Heart left ventricle (tissue), 16 donors: ENCODE data around the gene ZNF441. TPM values are rescaled to one million over a fixed set of nuclear protein-coding genes. Genes with fewer than 3 reads are reported as not detected.

Experiments
- ATAC-seq, 4 donors: fragments of 200-7000 bp; cut with Tn5 transposase; one replicate each; pipeline ENCODE4 v1.9.1; 2020 to 2022; ENCODE audit warnings: moderate library complexity in 4 of 4, mild to moderate bottlenecking in 3 of 4, moderate number of reproducible peaks in 1 of 4
- DNase-seq, 5 donors: peaks; one replicate each; pipeline ENCODE4 v3.0.0-alpha.2; 2020
- H3K27ac ChIP-seq, 12 donors: fragments of 200-600 bp; sonication (generic) in 4 of 12; one replicate each; pipeline versions ENCODE4 v1.5.0 to v1.8.0; 2016 to 2022; ENCODE audit warnings: mild to moderate bottlenecking in 2 of 12
- H3K27me3 ChIP-seq, 9 donors: fragments of 200-600 bp; sonication (generic) in 2 of 9; one replicate each; pipeline versions ENCODE4 v1.5.1 to v1.8.0; 2016 to 2022; ENCODE audit warnings: mild to moderate bottlenecking in 3 of 9
- H3K36me3 ChIP-seq, 9 donors: fragments of 200-600 bp; sonication (generic) in 2 of 9; one replicate each; pipeline versions ENCODE4 v1.5.0 to v1.8.0; 2018 to 2022; ENCODE audit warnings: mild to moderate bottlenecking in 2 of 9
- H3K4me1 ChIP-seq, 12 donors: fragments of 200-600 bp; sonication (generic) in 4 of 12; one replicate each; pipeline versions ENCODE4 v1.5.0 to v1.8.0; 2016 to 2022; ENCODE audit warnings: mild to moderate bottlenecking in 3 of 12
- H3K4me3 ChIP-seq, 12 donors: fragments of 200-600 bp; sonication (generic) in 4 of 12; one replicate each; pipeline versions ENCODE4 v1.5.0 to v1.8.0; 2017 to 2022; ENCODE audit warnings: mild to moderate bottlenecking in 9 of 12, moderate library complexity in 4 of 12
- H3K9me3 ChIP-seq, 12 donors: fragments of 200-600 bp; sonication (generic) in 4 of 12; one replicate each; pipeline versions ENCODE4 v1.5.0 to v1.8.0; 2016 to 2022; ENCODE audit warnings: mild to moderate bottlenecking in 1 of 12
- POLR2A ChIP-seq, 2 donors: fragments of 450-650 bp; IDR thresholded peaks; one replicate each; pipeline ENCODE4 v1.6.1; 2017; ENCODE audit warnings: antibody characterized with exemption in 2 of 2, mild to moderate bottlenecking in 2 of 2, moderate library complexity in 2 of 2
- WGBS, 4 donors: extraction: QIAGEN DNeasy Blood & Tissue Kit in 2 of 4; methylation state at CpG; one replicate each; pipeline versions ENCODE4 v1.1.5 to v1.1.7; 2013 to 2018; 5-methylcytosine and 5-hydroxymethylcytosine counted together
- intact Hi-C, 10 donors: fragments of 100-400 bp; cut with DNase I; formaldehyde crosslinking; loops; one replicate each; pipeline versions ENCODE4 v1.11.1 to v1.14.2; 2022
- long read RNA-seq, 3 donors: library from polyadenylated mRNA; unstranded; transcript quantifications; one replicate each; pipeline ENCODE4 v2.0.0, GENCODE V29; 2020 to 2021
- polyA plus RNA-seq, 2 donors: library from polyadenylated mRNA; stranded (reverse); fragments of 200-250 nt; gene quantifications; one replicate each; pipeline ENCODE4 v1.2.3, GENCODE V29; 2013
- total RNA-seq, 9 donors: library from RNA; depleted of rRNA in 2 of 9; stranded (reverse); fragments of >200 nt in 2 of 9; fragmentation: NEBNext Ultra II Directional in 3 of 9; extraction: Animal tissue kit (Norgen Biotek cat#: 25700) in 3 of 9; gene quantifications; one replicate each; pipeline versions ENCODE4 v1.1.0 to v1.2.4, GENCODE V29; 2016 to 2023
- TF ChIP-seq, protein P1 (sequence below), 12 donors: fragments of 200-600 bp; sonication (generic) in 4 of 12; IDR thresholded peaks; one replicate each; pipeline versions ENCODE4 v1.5.0 to v1.8.0; 2018 to 2022; ENCODE audit warnings: antibody characterized with exemption in 12 of 12, mild to moderate bottlenecking in 5 of 12
- donor health status: ischemic (EF 13 %, LVEDD 7.1; RV severe dilation, severe dysfunction).
- donor health status: healthy with polysubstance abuse.
- donor health status: DM: no; HTN: yes; CAD: no.
- donor health status: DM: no; HTN: no; CAD: no.
- donor health status: ischemic (EF 25% LVEDD 6.9; RV normal size, moderate dysfunction).
- donor health status: ischemic (EF 25% LVEDD 5.7; RV mildly dilated, moderate dysfunction).
- donor health status: healthy.
- donor health status: DM: yes; HTN: yes; CAD: no.
- donor health status: ischemic (EF 35%, LVEDD 5.7; RV mildly dilated, moderate dysfunction).
- donor health status: nonischemic (EF 11% LVEDD 7.7; RV severe dilation, severe dysfunction).
- donor health status: DM: yes; HTN: yes; CAD: no.
- donor health status: PGD.
- donor health status: ischemic (EF 29% LVEDD 5.4; RV normal size, mild dysfunction).
- donor health status: nonischemic (EF 23%, LVEDD 6.1; RV moderate dilation, normal function).

ZNF441 gene
- total RNA-seq, result 1 to 10 TPM; 2.6 to 9.3 (median 4.9) TPM
- polyA plus RNA-seq, result 1 to 10 TPM; 2.4 to 2.5 TPM
- long read RNA-seq, donor 1, full-length matches to known transcripts, result 3 of 5 reads
- long read RNA-seq, donor 1, partial matches to known transcripts, result 0 of 5 reads
- long read RNA-seq, donor 1, other reads (novel, unspliced or antisense), result 2 of 5 reads
- long read RNA-seq, donor 2, full-length matches to known transcripts, result 12 of 13 reads
- long read RNA-seq, donor 2, partial matches to known transcripts, result 0 of 13 reads
- long read RNA-seq, donor 2, other reads (novel, unspliced or antisense), result 1 of 13 reads
- long read RNA-seq, donor 3, full-length matches to known transcripts, result 3 of 4 reads
- long read RNA-seq, donor 3, partial matches to known transcripts, result 0 of 4 reads
- long read RNA-seq, donor 3, other reads (novel, unspliced or antisense), result 1 of 4 reads

DNA sequence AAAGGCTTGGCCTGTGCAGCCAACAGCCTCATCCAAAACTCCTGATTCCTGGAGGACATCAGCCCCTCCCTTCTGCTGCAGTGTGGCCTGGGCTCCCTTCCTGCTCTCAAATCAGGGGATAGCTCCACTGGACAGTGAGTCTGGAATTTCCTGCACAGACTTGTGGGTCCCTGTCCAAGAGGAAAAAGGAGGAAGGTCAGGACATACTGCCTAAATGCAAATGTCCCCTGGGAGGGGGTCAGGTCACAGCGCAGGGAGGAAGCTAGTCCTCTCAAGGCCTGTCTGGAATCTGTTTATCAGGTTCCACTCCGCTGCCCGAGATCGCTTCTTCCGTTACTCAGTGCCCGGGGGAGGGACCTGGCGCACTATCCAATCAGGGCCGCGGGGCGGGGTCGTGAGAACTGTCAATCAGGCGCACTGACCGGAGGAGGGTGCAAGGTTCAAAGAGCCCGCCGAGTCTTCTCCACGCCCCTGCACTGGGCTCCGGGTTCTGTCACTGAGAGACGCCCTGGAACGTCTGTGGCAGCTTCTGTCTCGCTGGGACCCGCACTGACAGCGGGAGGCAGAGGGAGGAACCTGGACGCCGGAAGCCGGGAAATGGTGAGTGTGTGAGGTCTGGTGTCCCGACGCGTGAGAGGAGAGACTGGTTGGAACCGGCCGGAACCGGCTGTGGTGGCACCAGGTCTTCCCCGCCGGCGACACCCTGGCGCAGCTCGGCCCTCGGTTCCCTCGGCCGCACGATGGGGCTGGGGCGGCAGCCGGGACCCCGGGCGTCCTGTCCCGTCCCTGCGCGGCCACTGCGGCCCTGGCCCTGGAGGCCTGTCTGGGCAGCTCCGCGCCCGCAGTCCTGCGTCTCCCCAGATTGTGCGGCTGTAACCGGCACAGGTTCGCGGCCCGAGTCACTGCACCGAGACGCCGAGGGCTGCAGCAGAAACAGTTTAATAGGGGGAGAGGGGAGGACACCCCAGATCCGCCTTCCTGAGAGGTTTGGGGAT lies at the start of gene ZNF441:
Gene ZNF441 (plus strand): TSS at position 404 of the 995 bp plus-strand sequence. CDS start 194 bp downstream, at position 598.
- H3K27me3 ChIP-seq, result no peaks in the 10 kb centered on the region
- no peaks in the 10 kb centered on the region for H3K36me3 ChIP-seq
- ATAC-seq (peak; percentile 99 to 100 (median 100)), DNase-seq (peak; percentile 97 to 98 (median 98))
- H3K9me3 ChIP-seq, result peaks cover 0 to 39% (median 2%) of the 10 kb centered on the region in 12 donors
- intact Hi-C loops, result loop anchor here in 6 of 10 donors (1.0 to 10.0 kb wide), 5 partner anchors 28 to 75 kb away; partner anchors contain the start of gene ZNF823 (in 3 of the 6)
- peak within 1 kb of the TSS; percentile 67 to 97 (median 93) for H3K27ac ChIP-seq
- H3K4me1 ChIP-seq, result peaks cover 0 to 22% (median 12%) of the 10 kb centered on the region in 12 donors
- WGBS, 4 donors, result 0 to 1% (median 0%) methylated on average over 36 to 61 of the region's 61 CpGs
- TF ChIP-seq, protein P1, sequence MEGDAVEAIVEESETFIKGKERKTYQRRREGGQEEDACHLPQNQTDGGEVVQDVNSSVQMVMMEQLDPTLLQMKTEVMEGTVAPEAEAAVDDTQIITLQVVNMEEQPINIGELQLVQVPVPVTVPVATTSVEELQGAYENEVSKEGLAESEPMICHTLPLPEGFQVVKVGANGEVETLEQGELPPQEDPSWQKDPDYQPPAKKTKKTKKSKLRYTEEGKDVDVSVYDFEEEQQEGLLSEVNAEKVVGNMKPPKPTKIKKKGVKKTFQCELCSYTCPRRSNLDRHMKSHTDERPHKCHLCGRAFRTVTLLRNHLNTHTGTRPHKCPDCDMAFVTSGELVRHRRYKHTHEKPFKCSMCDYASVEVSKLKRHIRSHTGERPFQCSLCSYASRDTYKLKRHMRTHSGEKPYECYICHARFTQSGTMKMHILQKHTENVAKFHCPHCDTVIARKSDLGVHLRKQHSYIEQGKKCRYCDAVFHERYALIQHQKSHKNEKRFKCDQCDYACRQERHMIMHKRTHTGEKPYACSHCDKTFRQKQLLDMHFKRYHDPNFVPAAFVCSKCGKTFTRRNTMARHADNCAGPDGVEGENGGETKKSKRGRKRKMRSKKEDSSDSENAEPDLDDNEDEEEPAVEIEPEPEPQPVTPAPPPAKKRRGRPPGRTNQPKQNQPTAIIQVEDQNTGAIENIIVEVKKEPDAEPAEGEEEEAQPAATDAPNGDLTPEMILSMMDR (IDR thresholded peaks at IDR 0.05), result peak in 1 of 12 donors; percentile 6
- TF ChIP-seq POLR2A (IDR thresholded peaks at IDR 0.05), result peak in 1 of 2 donors; percentile 92
- H3K4me3 ChIP-seq, result peak within 1 kb of the TSS; percentile 58 to 97 (median 86)

DNA sequence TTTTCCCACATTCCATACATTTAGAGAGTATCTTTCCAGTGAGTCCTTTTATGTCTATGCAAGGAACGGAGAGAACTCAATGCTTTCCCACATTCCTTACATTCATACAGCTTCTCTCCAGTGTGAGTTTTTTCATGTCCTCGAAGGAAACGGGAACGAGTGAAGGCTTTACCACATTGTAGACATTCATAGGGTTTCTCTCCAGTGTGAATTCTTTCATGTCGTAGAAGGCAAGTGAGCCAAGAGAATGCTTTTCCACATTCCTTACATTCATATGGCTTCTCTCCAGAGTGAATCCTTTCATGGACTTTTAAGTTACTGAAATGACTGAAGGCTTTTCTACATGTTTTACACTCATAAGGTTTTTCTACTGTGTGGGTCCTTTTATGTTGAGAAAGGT lies 45.1 kb upstream of the ZNF441 start:
- no peak for ATAC-seq
- Histone ChIP-seq H3K36me3 (peaks cover 5 to 56% (median 46%) of the 10 kb centered on the region in 9 donors), H3K4me3 (no peak overlapping the region), H3K4me1 (no peaks in the 10 kb centered on the region), H3K9me3 (peaks cover 0 to 70% (median 10%) of the 10 kb centered on the region in 12 donors), H3K27me3 (no peaks in the 10 kb centered on the region), H3K27ac (no peak overlapping the region)
- DNase-seq, result no peak
- WGBS, 4 donors, result 71 to 81% (median 75%) methylated on average over 5 of the region's 5 CpGs
- TF ChIP-seq, protein P1 (IDR thresholded peaks at IDR 0.05), result no peak
- TF ChIP-seq POLR2A (IDR thresholded peaks at IDR 0.05), result no peak
- intact Hi-C loops, result no loop called here

DNA sequence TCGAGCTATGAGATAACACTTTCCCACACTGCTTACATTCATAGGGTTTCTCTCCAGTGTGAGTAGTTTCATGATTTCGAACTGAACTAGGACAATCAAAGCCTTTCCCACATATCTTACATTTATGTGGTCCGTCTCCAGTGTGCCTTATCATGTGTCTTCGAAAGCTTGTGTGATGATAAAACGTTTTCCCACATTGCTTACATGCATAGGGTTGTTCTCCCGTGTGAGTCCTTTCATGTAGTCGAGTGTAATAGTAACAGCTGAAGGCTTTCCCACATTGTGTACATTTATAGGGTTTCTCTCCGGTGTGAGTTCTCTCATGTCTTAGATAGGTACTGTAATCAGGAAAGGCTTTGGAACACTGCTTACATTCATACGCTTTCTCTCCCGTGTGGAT lies 44.4 kb upstream of the ZNF441 start:
- Histone ChIP-seq H3K4me1 (no peaks in the 10 kb centered on the region), H3K27me3 (no peaks in the 10 kb centered on the region), H3K9me3 (peaks cover 0 to 70% (median 10%) of the 10 kb centered on the region in 12 donors), H3K27ac (no peak overlapping the region), H3K4me3 (no peak overlapping the region), H3K36me3 (peaks cover 5 to 56% (median 46%) of the 10 kb centered on the region in 9 donors)
- ATAC-seq, result no peak
- TF ChIP-seq, protein P1 (IDR thresholded peaks at IDR 0.05), result no peak
- no peak for TF ChIP-seq POLR2A (IDR thresholded peaks at IDR 0.05)
- intact Hi-C loops, result no loop called here
- no peak for DNase-seq
- 93 to 98% (median 96%) methylated on average over 10 of the region's 10 CpGs for WGBS, 4 donors
